Thyroid gland (tissue), 4 donors: ENCODE measurements around the gene COX7B2. TPM values are rescaled to one million over a fixed set of nuclear protein-coding genes. Genes with fewer than 3 reads are reported as not detected.
A peak's percentile ranks its signal among the peaks of the same experiment; 100 is the strongest.

Experiments
- DNase-seq, 2 donors: peaks; one replicate each; pipeline ENCODE4 v3.0.0-alpha.2; 2019
- H3K27ac ChIP-seq, 3 donors: fragments of 200-600 bp; sonication (generic); 1 replicate in 2 of 3; 2 replicates in 1 of 3; pipeline ENCODE4 v1.5.1; 2016 to 2019; ENCODE audit warnings: mild to moderate bottlenecking in 1 of 3, moderate library complexity in 1 of 3
- H3K27me3 ChIP-seq: fragments of 200-600 bp; sonication (generic); one replicate; pipeline ENCODE4 v1.5.1; 2019
- H3K36me3 ChIP-seq, 2 donors: fragments of 200-600 bp; sonication (generic); one replicate each; pipeline ENCODE4 v1.5.1; 2016 to 2019
- H3K4me1 ChIP-seq, 2 donors: fragments of 200-600 bp; sonication (generic); one replicate each; pipeline ENCODE4 v1.5.1; 2017 to 2019
- H3K4me3 ChIP-seq, 3 donors: fragments of 200-600 bp; sonication (generic); replicated peaks in 1 of 3; 1 replicate in 2 of 3; 2 replicates in 1 of 3; pipeline ENCODE4 v1.5.1; 2016; ENCODE audit warnings: mild to moderate bottlenecking in 1 of 3
- H3K9me3 ChIP-seq: fragments of 200-600 bp; sonication (generic); one replicate; pipeline ENCODE4 v1.5.1; 2017
- CTCF ChIP-seq, 6 experiments: fragments of 200-600 bp in 3 of 6; fragments of 450-650 bp in 3 of 6; sonication (generic) in 3 of 6; IDR thresholded peaks; one replicate each; pipeline ENCODE4 v1.5.1; 2016 to 2019; ENCODE audit warnings: antibody characterized with exemption in 6 of 6, mild to moderate bottlenecking in 2 of 6, inconsistent platforms in 1 of 6, moderate library complexity in 1 of 6
- POLR2A ChIP-seq, 2 donors: fragments of 450-650 bp; IDR thresholded peaks; one replicate each; pipeline ENCODE4 v1.6.1; 2017; ENCODE audit warnings: antibody characterized with exemption in 2 of 2, mild to moderate bottlenecking in 2 of 2, moderate library complexity in 1 of 2
- WGBS, 2 donors: methylation state at CpG; one replicate each; pipeline ENCODE4 v1.1.5; 2017; 5-methylcytosine and 5-hydroxymethylcytosine counted together
- intact Hi-C: fragments of 100-400 bp; cut with DNase I; formaldehyde crosslinking; loops from one replicate; pipeline ENCODE4 v1.15.1; 2023
- total RNA-seq, 4 donors: library from RNA; depleted of rRNA; stranded (reverse); fragments of >200 nt; gene quantifications; one replicate each; pipeline ENCODE4 v1.2.3, GENCODE V29; 2016

Gene COX7B2
- total RNA-seq, 4 donors from 2014 or later = not detected

DNA sequence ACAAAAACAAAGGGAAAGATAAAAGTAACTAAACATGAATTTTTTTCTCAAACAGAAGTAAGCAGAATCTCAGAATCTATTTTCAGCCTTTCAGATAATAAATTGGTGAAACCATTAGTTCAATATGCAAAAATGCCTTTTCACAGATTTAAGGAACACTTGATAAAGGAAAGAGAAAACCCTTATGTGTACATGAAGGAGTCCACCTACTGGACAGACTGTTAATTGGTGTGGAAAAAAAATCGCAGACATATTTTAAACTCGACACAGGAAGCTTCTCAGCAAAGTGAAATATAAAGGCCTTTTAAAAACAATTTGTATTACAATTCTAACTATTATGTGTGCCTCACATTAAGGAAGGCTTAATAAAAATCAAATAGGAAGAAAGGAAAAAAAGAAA is 22.3 kb downstream of the COX7B2 start:
- H3K4me3 ChIP-seq = no peak overlapping the region
- intact Hi-C loops = no loop called here
- no peaks in the 10 kb centered on the region for H3K9me3 ChIP-seq
- no peak for DNase-seq
- no peaks in the 10 kb centered on the region for H3K27me3 ChIP-seq
- no peak overlapping the region for H3K27ac ChIP-seq
- no peaks in the 10 kb centered on the region for H3K4me1 ChIP-seq
- no peaks in the 10 kb centered on the region for H3K36me3 ChIP-seq
- TF ChIP-seq CTCF (IDR thresholded peaks at IDR 0.05) = peak in 2 of 6 experiments; percentile 2 to 15
- TF ChIP-seq POLR2A (IDR thresholded peaks at IDR 0.05) = no peak
- WGBS, 2 donors = 27 to 38% methylated on average over 2 of the region's 2 CpGs

DNA sequence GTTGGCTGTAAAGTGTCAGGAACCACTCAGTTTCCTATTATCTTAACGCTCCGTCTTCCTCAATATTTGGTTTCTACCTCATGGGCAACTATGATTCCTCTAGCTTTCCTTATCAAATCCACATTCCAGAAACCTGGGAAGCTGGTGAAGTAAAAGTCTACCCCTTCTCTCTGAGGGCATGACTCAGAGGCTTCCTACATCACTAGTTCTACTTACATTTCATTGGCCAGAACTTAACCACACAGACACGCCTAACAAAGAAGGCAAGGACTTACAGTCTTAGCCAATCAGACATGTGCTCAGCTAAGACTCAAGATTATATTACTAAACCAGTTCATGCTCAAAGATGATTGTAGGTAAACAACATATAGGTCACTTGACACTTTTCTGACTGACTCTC is 30.4 kb downstream of the COX7B2 start:
- 90 to 96% methylated on average over 3 of the region's 3 CpGs for WGBS, 2 donors
- H3K9me3 ChIP-seq = no peaks in the 10 kb centered on the region
- intact Hi-C loops = no loop called here
- no peak for DNase-seq
- no peaks in the 10 kb centered on the region for H3K4me1 ChIP-seq
- H3K36me3 ChIP-seq = no peaks in the 10 kb centered on the region
- no peak overlapping the region for H3K27ac ChIP-seq
- no peaks in the 10 kb centered on the region for H3K27me3 ChIP-seq
- no peak overlapping the region for H3K4me3 ChIP-seq
- TF ChIP-seq POLR2A (IDR thresholded peaks at IDR 0.05) = no peak
- TF ChIP-seq CTCF (IDR thresholded peaks at IDR 0.05) = no peak

- Histone ChIP-seq H3K27me3 (no peaks in the 10 kb centered on the region), H3K9me3 (no peaks in the 10 kb centered on the region), H3K4me1 (no peaks in the 10 kb centered on the region), H3K27ac (no peak overlapping the region), H3K36me3 (no peaks in the 10 kb centered on the region), H3K4me3 (no peak overlapping the region)
- intact Hi-C loops = no loop called here
- no peak for TF ChIP-seq POLR2A (IDR thresholded peaks at IDR 0.05)
- no peak for DNase-seq
- 67 to 70% methylated on average over 1 of the region's 1 CpG for WGBS, 2 donors
Observed at GRCh38 chr4:46874811-46875210, 34.2 kb downstream of the COX7B2 start.

DNA sequence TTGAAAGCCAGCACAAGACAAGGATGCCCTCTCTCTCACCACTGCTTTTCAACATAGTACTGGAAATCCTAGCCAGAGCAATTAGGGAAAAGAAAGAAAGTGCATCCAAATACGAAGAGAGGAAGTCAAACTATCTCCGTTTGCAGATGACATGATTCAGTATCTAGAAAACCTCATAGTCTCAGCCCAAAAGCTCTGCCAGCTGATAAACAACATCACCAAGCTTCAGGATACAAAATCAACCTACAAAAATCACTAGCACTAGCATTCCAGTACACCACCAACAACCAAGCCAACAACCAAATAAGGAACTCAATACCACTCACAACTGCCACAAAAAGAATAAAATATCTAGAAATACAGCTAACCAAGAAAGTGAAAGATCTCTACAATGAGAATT is 38.6 kb downstream of the COX7B2 start:
- Histone ChIP-seq H3K4me1 (no peaks in the 10 kb centered on the region), H3K36me3 (no peaks in the 10 kb centered on the region), H3K9me3 (no peaks in the 10 kb centered on the region), H3K27ac (no peak overlapping the region), H3K27me3 (no peaks in the 10 kb centered on the region), H3K4me3 (no peak overlapping the region)
- TF ChIP-seq CTCF (IDR thresholded peaks at IDR 0.05) (no peak), POLR2A (IDR thresholded peaks at IDR 0.05) (no peak)
- WGBS, 2 donors = 65 to 70% methylated on average over 2 of the region's 2 CpGs
- intact Hi-C loops = no loop called here
- DNase-seq = no peak

GRCh38 chr4:46856333-46856732 is 52.7 kb downstream of the COX7B2 start:
- TF ChIP-seq POLR2A (IDR thresholded peaks at IDR 0.05) (no peak), CTCF (IDR thresholded peaks at IDR 0.05) (no peak)
- H3K27me3 ChIP-seq = no peaks in the 10 kb centered on the region
- intact Hi-C loops = no loop called here
- H3K9me3 ChIP-seq = no peaks in the 10 kb centered on the region
- no peaks in the 10 kb centered on the region for H3K4me1 ChIP-seq
- H3K36me3 ChIP-seq = no peaks in the 10 kb centered on the region
- no peak overlapping the region for H3K4me3 ChIP-seq
- H3K27ac ChIP-seq = no peak overlapping the region
- no peak for DNase-seq

- H3K4me3 ChIP-seq = no peak overlapping the region
- WGBS, 2 donors = 76 to 82% methylated on average over 4 of the region's 4 CpGs
- H3K36me3 ChIP-seq = no peaks in the 10 kb centered on the region
- DNase-seq = no peak
- TF ChIP-seq POLR2A (IDR thresholded peaks at IDR 0.05) = no peak
- no peak for TF ChIP-seq CTCF (IDR thresholded peaks at IDR 0.05)
- H3K9me3 ChIP-seq = no peaks in the 10 kb centered on the region
- no peak overlapping the region for H3K27ac ChIP-seq
- intact Hi-C loops = no loop called here
- no peaks in the 10 kb centered on the region for H3K27me3 ChIP-seq
- no peaks in the 10 kb centered on the region for H3K4me1 ChIP-seq
Observed at GRCh38 chr4:46852800-46853199, 56.2 kb downstream of the COX7B2 start.
